Measurements from ENCODE around the gene RAI1. TPM values are rescaled to one million over a fixed set of nuclear protein-coding genes. Genes with fewer than 3 reads are reported as not detected.

RAI1 gene
- total and polyA plus RNA-seq, 10 of the 15 experiments (the other 5 are each of a cell fraction or from before 2014, with no cell fraction given), result 0.66 to 37.7 (median 6.0) TPM

- H3K9ac ChIP-seq (ENCODE audit: control insufficient read depth, insufficient read depth, low read length), result no peak overlapping the region
- TF ChIP-seq PML (IDR thresholded peaks at IDR 0.05; ENCODE audit: low read length) (no peak), RELB (IDR thresholded peaks at IDR 0.05; ENCODE audit: low read depth) (no peak), MTA3 (IDR thresholded peaks at IDR 0.05; ENCODE audit: borderline replicate concordance, low read length) (no peak), GATAD2B (conservative IDR thresholded peaks at IDR 0.05; ENCODE audit: low read depth) (no peak), TCF12 (IDR thresholded peaks at IDR 0.05; ENCODE audit: low read depth, low read length) (no peak), ZNF217 (IDR thresholded peaks at IDR 0.05) (no peak), CHD1 (IDR thresholded peaks at IDR 0.05; ENCODE audit: low read depth, low read length) (no peak), RUNX3 (IDR thresholded peaks at IDR 0.05; ENCODE audit: low read length) (no peak), ZNF687 (IDR thresholded peaks at IDR 0.05) (no peak), FOXK2 (IDR thresholded peaks at IDR 0.05) (no peak)
- CTCF ChIA-PET, result interaction anchor here (0.5 kb wide), 1 partner anchor 13 kb away, joined by 3 read pairs; no protein-coding TSS in a partner anchor
- SMC1A ChIA-PET (ENCODE audit: uncharacterized antibody, unreplicated experiment), result no interaction called here
- no peaks in the 10 kb centered on the region for H3K27me3 ChIP-seq (replicated peaks in 1 of 2; ENCODE audit: control insufficient read depth in 2 of 2, insufficient read depth in 2 of 2, low read length in 1 of 2)
- FAIRE-seq (no peak), DNase-seq (ENCODE audit: low read depth, low spot score) (no peak), ATAC-seq (no peak)
- H3K4me1 ChIP-seq (ENCODE audit: control insufficient read depth, insufficient read depth, low read length), result peaks cover 6% of the 10 kb centered on the region
- H3K79me2 ChIP-seq (ENCODE audit: control insufficient read depth, insufficient read depth, low read length), result no peaks in the 10 kb centered on the region
- H3K36me3 ChIP-seq (ENCODE audit: control insufficient read depth in 2 of 2, insufficient read depth in 2 of 2, low read length in 1 of 2), result peaks cover 0 to 14% of the 10 kb centered on the region in 2 experiments; a peak in 3 of 4 replicates
- no peak overlapping the region for H3K27ac ChIP-seq (ENCODE audit: control insufficient read depth, insufficient read depth)
- WGBS (ENCODE audit: insufficient coverage, insufficient replicate concordance, low lambda C conversion rate, missing lambda C conversion rate), result 83% methylated on average over 6 of the region's 6 CpGs
- H3K4me3 ChIP-seq, result no peak overlapping the region
- H3K4me2 ChIP-seq (ENCODE audit: control insufficient read depth, insufficient read depth), result no peak overlapping the region
- in situ Hi-C loops (cut with MboI) (no loop called here), intact Hi-C loops (cut with micrococcal nuclease; ENCODE audit: unreplicated experiment) (no loop called here)
- RAD21 ChIA-PET (ENCODE audit: unreplicated experiment), result no interaction called here
- H4K20me1 ChIP-seq (ENCODE audit: control insufficient read depth, insufficient read depth), result no peaks in the 10 kb centered on the region
- POLR2A ChIA-PET, result no interaction called here
- no TSS peak for BruUV-seq (replicated peaks)
- no peak overlapping the region for H2AFZ ChIP-seq (ENCODE audit: control insufficient read depth, low read depth, low read length)
- no peaks in the 10 kb centered on the region for H3K9me3 ChIP-seq (replicated peaks; ENCODE audit: control insufficient read depth, insufficient read depth, low read length)
Measured at GRCh38 chr17:17789410-17789809, 108.2 kb downstream of the RAI1 start.
